Adrenal gland (tissue), 12 donors: ENCODE measurements around the gene TPRN. TPM values are rescaled to one million over a fixed set of nuclear protein-coding genes. Genes with fewer than 3 reads are reported as not detected.
A peak's percentile ranks its signal among the peaks of the same experiment; 100 is the strongest.

Source experiments
- DNase-seq, 7 donors: peaks; one replicate each; pipeline ENCODE4 v3.0.0-alpha.2; 2019 to 2020
- H3K27ac ChIP-seq, 5 donors: fragments of 200-600 bp; sonication (generic) in 4 of 5; 1 replicate in 3 of 5; 2 replicates in 2 of 5; pipeline versions ENCODE4 v1.5.1 to v1.8.0; 2016 to 2020; ENCODE audit warnings: mild to moderate bottlenecking in 1 of 5
- H3K27me3 ChIP-seq: fragments of 200-600 bp; 2 replicates; pipeline ENCODE4 v1.8.0; 2021
- H3K36me3 ChIP-seq, 2 donors: fragments of 200-600 bp; replicated peaks in 1 of 2; 1 replicate in 1 of 2; 2 replicates in 1 of 2; pipeline versions ENCODE4 v1.5.1 to v1.8.0; 2018 to 2022
- H3K4me1 ChIP-seq, 2 donors: fragments of 200-600 bp; replicated peaks in 1 of 2; 1 replicate in 1 of 2; 2 replicates in 1 of 2; pipeline versions ENCODE4 v1.5.1 to v1.8.0; 2018 to 2021
- H3K4me3 ChIP-seq, 4 donors: fragments of 200-600 bp; sonication (generic) in 3 of 4; one replicate each; pipeline ENCODE4 v1.5.1; 2016 to 2018
- H3K9me3 ChIP-seq, 3 donors: fragments of 200-600 bp; sonication (generic) in 1 of 3; replicated peaks in 1 of 3; 1 replicate in 2 of 3; 2 replicates in 1 of 3; pipeline versions ENCODE4 v1.5.1 to v1.8.0; 2016 to 2021
- CTCF ChIP-seq, 6 experiments: fragments of 450-650 bp in 4 of 6; fragments of 200-600 bp in 2 of 6; sonication (generic) in 1 of 6; IDR thresholded peaks; 1 replicate in 5 of 6; 2 replicates in 1 of 6; pipeline versions ENCODE4 v1.5.1 to v1.8.0; 2016 to 2021; ENCODE audit warnings: antibody characterized with exemption in 6 of 6, mild to moderate bottlenecking in 2 of 6, moderate library complexity in 1 of 6
- POLR2A ChIP-seq, 2 donors: fragments of 450-650 bp; IDR thresholded peaks; one replicate each; pipeline ENCODE4 v1.6.1; 2017; ENCODE audit warnings: antibody characterized with exemption in 2 of 2, mild to moderate bottlenecking in 2 of 2, moderate library complexity in 1 of 2
- WGBS, 4 donors: extraction: QIAGEN DNeasy Blood & Tissue Kit in 2 of 4; methylation state at CpG; one replicate each; pipeline versions ENCODE4 v1.1.5 to v1.1.7; 2013 to 2017; 5-methylcytosine and 5-hydroxymethylcytosine counted together
- intact Hi-C, 2 donors: fragments of 100-400 bp; cut with DNase I; formaldehyde crosslinking; loops; one replicate each; pipeline versions ENCODE4 v1.14.1 to v1.15.0; 2022 to 2023
- polyA plus RNA-seq, 3 donors: library from polyadenylated mRNA; stranded (reverse); fragments of 200-250 nt in 2 of 3; fragments of 350-450 nt in 1 of 3; fragmentation: Illumina TruSeq in 1 of 3; extraction: RNeasy Lipid Tissue Mini Kit (QIAGEN cat#74804) in 1 of 3; gene quantifications; one replicate each; pipeline ENCODE4 v1.2.3, GENCODE V29; 2013 to 2014
- total RNA-seq, 9 donors: library from RNA; depleted of rRNA in 4 of 9; stranded (reverse); fragments of >200 nt in 4 of 9; fragments of 120-200 nt in 1 of 9; fragmentation: NEBNext Ultra II Directional in 1 of 9; extraction: Animal tissue kit (Norgen Biotek cat#: 25700) in 1 of 9; gene quantifications; one replicate each; pipeline versions ENCODE4 v1.1.0 to v1.2.4, GENCODE V29; 2013 to 2023
- donor health status: healthy with polysubstance abuse.
- donor health status: Bipolar disorder and iron deficiency.
- donor health status: DM: yes; HTN: yes; CAD: no.
- donor health status: DM: no; HTN: no; CAD: no.
- donor health status: DM: no; HTN: no; CAD: no.
- donor health status: DM: yes; HTN: yes; CAD: no.

TPRN gene
- total and polyA plus RNA-seq, 12 donors, result 1.4 to 23.5 (median 8.5) TPM

DNA sequence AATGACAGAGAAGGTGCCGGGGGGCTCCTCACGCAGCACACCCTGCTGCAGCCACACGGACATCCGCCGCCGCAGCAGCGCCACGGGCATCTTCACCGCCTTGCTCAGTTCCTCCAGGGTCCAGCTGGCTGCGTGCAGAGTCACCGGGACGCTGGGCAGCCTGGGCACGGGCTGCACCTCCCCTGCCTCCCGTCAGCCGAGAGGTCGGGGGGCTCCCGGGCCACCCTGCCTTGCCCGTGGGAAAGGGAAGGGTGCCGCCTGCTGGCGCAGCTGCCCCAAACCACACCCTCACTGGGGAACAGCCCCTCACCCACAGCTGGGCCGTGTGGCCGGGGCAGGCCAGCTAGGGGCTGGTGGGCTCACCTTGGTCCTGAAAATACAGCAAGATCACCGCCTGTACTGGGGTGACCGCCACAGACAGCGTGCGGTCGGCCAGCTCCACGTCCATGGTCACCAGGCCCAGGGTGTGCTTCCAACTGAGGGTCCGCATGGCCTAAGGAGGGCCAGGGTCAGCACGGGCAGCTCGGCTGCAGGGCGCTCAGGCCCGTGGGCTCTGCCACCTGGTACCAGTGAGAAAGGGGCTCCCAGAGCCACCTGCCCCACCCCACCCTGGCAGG is 25.1 kb downstream of the TPRN start:
- Histone ChIP-seq H3K4me1 (peaks cover 8 to 10% of the 10 kb centered on the region in 2 donors), H3K9me3 (no peaks in the 10 kb centered on the region), H3K27ac (no peak overlapping the region), H3K36me3 (peaks cover 0 to 12% of the 10 kb centered on the region in 2 donors), H3K4me3 (no peak overlapping the region), H3K27me3 (peaks cover 17% of the 10 kb centered on the region)
- intact Hi-C loops, result no loop called here
- no peak for DNase-seq
- 37 to 53% (median 42%) methylated on average over 8 to 33 of the region's 33 CpGs; no CpG with 5 or more reads in 1 of the 4 donors for WGBS, 4 donors
- TF ChIP-seq POLR2A (IDR thresholded peaks at IDR 0.05), result no peak
- TF ChIP-seq CTCF (IDR thresholded peaks at IDR 0.05), result peak in 1 of 6 experiments; percentile 5

GRCh38 chr9:137174722-137175293 is 25.7 kb downstream of the TPRN start:
- peaks cover 0 to 6% of the 10 kb centered on the region in 2 donors for H3K36me3 ChIP-seq
- no peak for TF ChIP-seq POLR2A (IDR thresholded peaks at IDR 0.05)
- TF ChIP-seq CTCF (IDR thresholded peaks at IDR 0.05), result no peak
- intact Hi-C loops, result no loop called here
- H3K4me1 ChIP-seq, result peaks cover 8 to 10% of the 10 kb centered on the region in 2 donors
- no peak overlapping the region for H3K4me3 ChIP-seq
- peaks cover 23% of the 10 kb centered on the region for H3K27me3 ChIP-seq
- H3K9me3 ChIP-seq, result no peaks in the 10 kb centered on the region
- H3K27ac ChIP-seq, result no peak overlapping the region
- 39 to 52% (median 45%) methylated on average over 3 to 34 of the region's 34 CpGs; no CpG with 5 or more reads in 1 of the 4 donors for WGBS, 4 donors
- no peak for DNase-seq

DNA sequence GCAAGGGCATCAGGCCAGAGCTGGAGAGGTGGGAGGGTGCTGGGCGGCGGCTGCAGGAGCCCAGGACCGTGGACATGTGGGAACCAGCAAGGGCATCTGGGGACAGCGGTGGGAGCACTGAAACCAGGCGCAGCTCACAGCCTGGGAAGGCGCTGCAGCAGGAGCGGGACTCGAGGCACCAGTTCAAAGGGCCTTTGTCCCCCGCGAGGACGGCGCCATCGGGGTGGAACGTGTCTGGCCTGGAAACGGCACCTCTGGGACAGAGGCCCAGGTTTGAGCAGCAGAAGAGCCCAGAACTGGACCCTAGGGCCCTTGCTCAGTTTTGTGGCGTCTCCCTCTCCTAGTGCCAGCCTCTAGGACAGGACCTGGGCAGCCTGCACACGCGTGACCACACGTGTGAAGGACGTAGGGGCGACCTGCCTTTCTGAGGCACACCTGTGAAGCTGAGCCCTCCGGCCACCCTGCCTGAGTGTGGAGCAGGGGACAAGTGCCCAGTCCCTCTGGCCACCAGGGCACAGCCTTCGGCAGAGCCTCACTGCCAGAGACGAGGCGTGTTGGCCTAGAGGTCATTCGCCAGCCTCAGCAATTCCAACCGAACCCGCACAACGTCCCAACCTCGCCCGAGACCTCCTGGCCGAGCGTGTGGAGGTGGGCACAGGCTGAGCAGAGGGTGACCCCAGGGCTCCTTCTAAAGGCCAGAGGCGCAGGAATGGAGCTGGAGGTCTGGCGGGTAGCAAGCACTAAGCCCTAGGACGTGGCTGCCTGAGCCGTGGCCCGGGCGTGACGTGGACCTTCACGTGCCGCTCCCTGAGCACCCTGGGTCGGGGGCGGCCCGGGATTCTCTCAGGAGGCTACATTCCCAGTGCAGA is 26.5 kb downstream of the TPRN start:
- Histone ChIP-seq H3K36me3 (no peaks in the 10 kb centered on the region), H3K27me3 (peaks cover 31% of the 10 kb centered on the region), H3K4me1 (peaks cover 13 to 17% of the 10 kb centered on the region in 2 donors), H3K4me3 (no peak overlapping the region), H3K9me3 (no peaks in the 10 kb centered on the region), H3K27ac (no peak overlapping the region)
- 76 to 85% (median 79%) methylated on average over 24 to 45 of the region's 45 CpGs for WGBS, 4 donors
- intact Hi-C loops, result no loop called here
- TF ChIP-seq CTCF (IDR thresholded peaks at IDR 0.05) (no peak), POLR2A (IDR thresholded peaks at IDR 0.05) (no peak)
- DNase-seq, result no peak
